ENCODE measurements around the gene NCOA7. TPM values are rescaled to one million over a fixed set of nuclear protein-coding genes. Genes with fewer than 3 reads are reported as not detected.
"Not testable (repeated sequence)": the region's sequence is repeated elsewhere in the genome, so short reads cannot be mapped to it uniquely, and the experiment has no call there.

Gene NCOA7
- polyA plus RNA-seq, 4 donors, result 33.7 to 54.6 (median 39.2) TPM

GRCh38 chr6:125957845-125958244 is 167.1 kb downstream of the NCOA7 start:
- peak in 1 of 4 donors; percentile 51 for DNase-seq (ENCODE audit: low read depth in 4 of 4, low spot score in 3 of 4)

GRCh38 chr6:125959041-125959440 is 168.3 kb downstream of the NCOA7 start:
- no peak for DNase-seq (ENCODE audit: low read depth in 4 of 4, low spot score in 3 of 4)

GRCh38 chr6:125961117-125961516 is 170.4 kb downstream of the NCOA7 start:
- no peak for DNase-seq (ENCODE audit: low read depth in 4 of 4, low spot score in 3 of 4)

DNA sequence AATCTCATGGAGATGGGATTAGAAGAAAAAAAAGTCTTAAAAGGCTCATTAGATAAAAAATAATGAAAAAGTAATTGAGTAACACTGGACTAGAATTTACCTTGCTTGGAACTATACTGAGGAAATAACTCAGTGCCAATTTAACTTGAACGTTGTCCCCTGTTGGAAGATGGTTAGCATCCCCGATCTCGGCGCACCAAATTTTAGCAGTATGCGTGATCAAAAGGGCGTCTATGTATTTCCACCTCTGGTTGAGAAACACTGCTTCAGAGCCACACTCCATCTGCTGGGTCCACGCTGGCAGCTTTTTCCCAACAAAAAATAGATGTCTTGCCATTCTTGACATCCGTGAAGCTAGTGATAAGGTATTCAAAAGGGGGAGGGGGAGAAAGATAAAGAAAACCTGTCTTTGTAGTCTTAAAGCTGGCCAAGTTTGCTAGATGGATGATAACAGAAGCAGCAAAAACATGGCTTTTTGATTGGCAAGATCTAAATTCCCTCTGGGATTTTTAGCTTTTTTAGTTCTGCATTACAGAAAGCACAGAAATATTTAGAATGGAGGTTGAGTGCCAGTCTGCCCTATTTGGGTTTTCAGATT is 172.2 kb downstream of the NCOA7 start:
- DNase-seq (ENCODE audit: low read depth in 4 of 4, low spot score in 3 of 4), result no peak

DNA sequence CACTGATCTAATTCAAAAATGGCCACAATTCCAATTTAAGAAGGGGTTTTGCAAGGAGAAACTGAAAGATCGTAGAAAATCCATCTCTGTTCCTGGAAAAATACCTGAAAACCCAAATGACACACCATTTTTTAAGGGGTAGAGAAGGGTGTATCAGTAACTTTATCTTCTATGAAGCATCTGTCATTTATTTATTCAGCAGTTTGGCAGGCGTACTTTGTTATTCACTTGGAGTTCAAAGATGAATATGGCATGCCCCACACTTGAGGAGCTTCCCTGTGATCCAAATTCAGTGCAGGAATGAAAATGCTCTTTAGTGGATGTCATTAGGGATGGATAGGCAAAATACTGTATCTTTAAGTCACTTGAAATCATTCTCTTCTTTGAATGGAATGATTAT is 173.1 kb downstream of the NCOA7 start:
- DNase-seq (ENCODE audit: low read depth in 4 of 4, low spot score in 3 of 4), result no peak

DNA sequence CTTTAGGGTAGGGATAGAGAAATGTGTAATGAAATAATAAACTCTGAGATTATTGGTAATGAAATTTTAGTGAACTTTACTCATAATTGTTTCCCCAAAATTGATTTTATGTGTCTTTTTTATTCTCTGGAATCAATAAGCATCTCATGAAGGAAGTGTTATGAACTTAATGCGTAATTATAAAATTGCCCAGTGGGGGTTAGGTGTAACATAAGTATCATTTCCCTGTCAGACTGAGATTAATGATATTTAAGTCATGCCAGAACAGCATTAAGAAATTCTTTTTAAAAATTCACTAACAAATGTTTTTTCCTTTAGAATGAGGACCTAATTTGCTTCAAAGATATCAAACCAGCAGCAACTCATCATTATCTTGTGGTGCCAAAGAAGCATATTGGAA is 175.8 kb downstream of the NCOA7 start:
- no peak for DNase-seq (ENCODE audit: low read depth in 4 of 4, low spot score in 3 of 4)

DNA sequence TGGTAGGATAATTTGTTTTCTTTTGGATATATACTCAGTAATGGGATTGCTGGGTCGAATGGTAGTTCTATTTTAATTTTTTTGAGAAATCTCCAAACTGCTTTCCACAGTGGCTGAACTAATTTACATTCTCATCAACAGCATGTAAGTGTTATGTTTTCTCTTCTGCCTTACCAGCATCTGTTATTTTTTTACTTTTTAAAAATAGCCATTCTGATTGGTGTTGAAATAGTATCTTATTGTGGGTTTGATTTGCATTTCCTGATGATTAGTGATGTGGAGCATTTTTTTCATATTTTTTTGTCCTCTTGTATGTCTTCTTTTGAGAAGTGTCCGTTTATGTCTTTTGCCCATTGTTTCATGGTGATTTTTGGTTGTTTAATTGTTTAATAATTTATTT is 177.7 kb downstream of the NCOA7 start:
- no peak for DNase-seq (ENCODE audit: low read depth in 4 of 4, low spot score in 3 of 4)

DNA sequence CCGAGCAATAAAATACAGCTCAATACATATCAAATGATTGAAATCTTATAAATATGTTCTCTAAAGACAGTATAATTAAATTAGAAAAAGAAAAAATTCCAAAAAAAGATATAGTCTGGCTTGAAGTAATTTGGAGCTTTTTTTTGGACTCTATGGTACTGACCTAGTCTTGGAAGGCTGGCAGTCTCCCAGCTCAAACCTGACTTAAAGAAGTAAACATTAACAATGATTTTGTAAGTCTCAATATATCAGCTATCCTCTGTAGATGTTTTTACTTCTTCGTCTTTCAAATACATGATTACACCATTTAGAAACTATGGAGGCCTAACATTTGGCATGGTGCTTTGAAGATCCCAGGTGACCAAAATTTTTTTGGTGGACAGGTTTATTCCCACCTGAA is 180.0 kb downstream of the NCOA7 start:
- DNase-seq (ENCODE audit: low read depth in 4 of 4, low spot score in 3 of 4), result no peak

GRCh38 chr6:125972478-125972877 is 181.7 kb downstream of the NCOA7 start:
- not testable (repeated sequence) for DNase-seq (ENCODE audit: low read depth in 4 of 4, low spot score in 3 of 4)

DNA sequence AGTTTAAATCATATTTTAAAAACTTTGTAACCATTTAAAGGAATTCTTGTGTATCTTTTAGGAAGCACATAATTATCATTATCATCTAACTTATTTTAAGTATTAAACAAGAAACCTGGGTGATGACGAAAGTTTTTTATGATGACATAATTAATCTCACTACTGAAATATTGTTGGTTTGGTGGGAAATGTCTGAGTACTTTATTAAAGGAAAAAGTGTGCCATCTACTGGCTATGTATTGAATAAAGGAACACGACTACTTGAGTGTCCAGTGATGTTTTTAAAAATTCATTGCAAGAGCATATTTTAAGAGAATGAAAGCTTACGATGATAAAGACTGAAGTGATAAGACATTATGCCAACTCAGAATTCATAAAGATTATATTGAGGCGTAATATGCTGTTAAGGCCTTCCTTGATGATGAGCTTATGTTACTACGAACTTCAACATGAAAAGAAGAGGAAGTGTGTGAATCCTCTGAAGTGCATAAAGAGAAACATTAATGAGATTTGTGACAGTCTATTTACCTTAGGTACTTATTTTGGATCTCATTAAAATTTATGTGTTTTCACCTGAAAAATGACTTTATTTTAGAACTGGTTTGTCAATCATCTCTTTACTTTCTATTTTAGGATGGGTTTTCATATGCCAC is 183.6 kb downstream of the NCOA7 start:
- DNase-seq (ENCODE audit: low read depth in 4 of 4, low spot score in 3 of 4), result no peak

DNA sequence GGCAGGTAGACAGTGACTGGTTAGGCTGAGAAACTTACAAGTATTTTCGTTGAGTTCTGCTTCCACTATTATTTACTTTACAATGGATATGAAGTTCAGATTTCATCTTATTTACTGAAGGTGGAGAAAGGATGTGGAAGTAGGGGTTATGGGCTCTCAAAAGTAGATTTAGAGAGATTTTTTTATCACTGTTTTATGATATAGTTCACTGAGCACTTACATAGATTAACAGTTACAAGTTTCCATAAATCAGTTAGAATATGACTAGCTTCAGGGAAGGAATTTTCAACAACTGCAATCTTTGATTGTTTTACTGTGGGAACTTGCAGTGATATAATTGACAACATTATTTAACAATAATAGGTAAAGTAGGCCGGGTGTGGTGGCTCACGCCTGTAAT is 188.3 kb downstream of the NCOA7 start:
- DNase-seq (ENCODE audit: low read depth in 4 of 4, low spot score in 3 of 4), result no peak

Other genes starting within 250 kb of the NCOA7 start
- gene HEY2, start 41.3 kb upstream of the NCOA7 start, polyA plus RNA-seq (ENCODE audit: insufficient read length in 4 of 4), result 1 to 10 TPM in 3 of 4 donors, under 1 TPM in 1; 0.87 to 8.4 (median 7.5) TPM
- gene HINT3, start 165.8 kb downstream of the NCOA7 start, polyA plus RNA-seq (ENCODE audit: insufficient read length in 4 of 4), result 10 to 100 TPM; 31.8 to 36.8 (median 36.5) TPM
- 10 to 100 TPM; 30.8 to 34.4 (median 31.2) TPM for gene TRMT11, start 195.6 kb downstream of the NCOA7 start, polyA plus RNA-seq (ENCODE audit: insufficient read length in 4 of 4)

Data from left renal pelvis (tissue), 4 donors.